CD14-positive monocyte (primary cell): ENCODE data around the gene FHOD3. TPM values are rescaled to one million over a fixed set of nuclear protein-coding genes. Genes with fewer than 3 reads are reported as not detected.

Experiments used
- DNase-seq, 3 donors: peaks; one replicate each; pipeline ENCODE4 v3.0.0-alpha.2; 2011 to 2022
- H2AFZ ChIP-seq: 2 replicates; pipeline ENCODE4 v1.6.0; 2012; ENCODE audit warnings: mild to moderate bottlenecking, low read depth, low read length, inconsistent platforms; ENCODE audit not compliant: insufficient read depth, poor library complexity, severe bottlenecking
- H3K27ac ChIP-seq, 2 donors: 1 replicate in 1 of 2; 2 replicates in 1 of 2; pipeline ENCODE4 v1.5.1; 2012 to 2013; ENCODE audit warnings: low read length in 2 of 2, control low read depth in 1 of 2, inconsistent platforms in 1 of 2, low read depth in 1 of 2, mild to moderate bottlenecking in 1 of 2
- H3K27me3 ChIP-seq, 2 donors: one replicate each; pipeline versions ENCODE4 v1.6.0 to v1.6.1; 2011 to 2013; ENCODE audit warnings: low read length in 2 of 2; ENCODE audit not compliant: control insufficient read depth in 2 of 2, insufficient read depth in 2 of 2
- H3K36me3 ChIP-seq, 2 donors: replicated peaks in 1 of 2; 1 replicate in 1 of 2; 2 replicates in 1 of 2; pipeline versions ENCODE4 v1.5.1 to v1.6.1; 2012 to 2013; ENCODE audit warnings: low read length in 2 of 2, control low read depth in 1 of 2, inconsistent platforms in 1 of 2, mild to moderate bottlenecking in 1 of 2; ENCODE audit not compliant: insufficient read depth in 2 of 2, control insufficient read depth in 1 of 2
- H3K4me1 ChIP-seq, 2 donors: 1 replicate in 1 of 2; 2 replicates in 1 of 2; pipeline versions ENCODE4 v1.5.1 to v1.6.1; 2012 to 2013; ENCODE audit warnings: low read length in 2 of 2, control low read depth in 1 of 2, inconsistent platforms in 1 of 2, mild to moderate bottlenecking in 1 of 2, moderate library complexity in 1 of 2; ENCODE audit not compliant: insufficient read depth in 2 of 2, control insufficient read depth in 1 of 2
- H3K4me2 ChIP-seq: replicated peaks from 2 replicates; pipeline ENCODE3; 2012; ENCODE audit warnings: low read length, moderate library complexity, mild to moderate bottlenecking; ENCODE audit not compliant: poor library complexity, severe bottlenecking; ENCODE audit errors: extremely low read depth
- H3K4me3 ChIP-seq, 3 experiments: fragments of 200-600 bp in 1 of 3; sonication (generic) in 1 of 3; replicated peaks in 1 of 3; 1 replicate in 2 of 3; 2 replicates in 1 of 3; pipeline ENCODE4 v1.5.1; 2011 to 2013; ENCODE audit warnings: low read length in 3 of 3, mild to moderate bottlenecking in 3 of 3, control low read depth in 2 of 3, low read depth in 2 of 3, inconsistent platforms in 1 of 3, moderate library complexity in 1 of 3
- H3K79me2 ChIP-seq: 2 replicates; pipeline ENCODE4 v1.6.0; 2012; ENCODE audit warnings: mild to moderate bottlenecking, control low read depth, inconsistent platforms, low read length, moderate library complexity; ENCODE audit not compliant: insufficient read depth
- H3K9ac ChIP-seq: 2 replicates; pipeline ENCODE4 v1.6.0; 2017; ENCODE audit warnings: low read length, mild to moderate bottlenecking; ENCODE audit not compliant: insufficient read depth, poor library complexity, severe bottlenecking
- H3K9me3 ChIP-seq, 2 donors: replicated peaks in 1 of 2; 1 replicate in 1 of 2; 2 replicates in 1 of 2; pipeline versions ENCODE4 v1.5.1 to v1.6.1; 2012 to 2013; ENCODE audit warnings: low read length in 2 of 2, control low read depth in 1 of 2; ENCODE audit not compliant: control insufficient read depth in 1 of 2, insufficient read depth in 1 of 2
- H4K20me1 ChIP-seq: 2 replicates; pipeline ENCODE4 v1.6.0; 2012; ENCODE audit warnings: mild to moderate bottlenecking, low read length, control low read depth, moderate library complexity; ENCODE audit not compliant: insufficient read depth
- H3K27ac Mint-ChIP-seq, 7 donors: one replicate each; pipeline ENCODE4 v1.8.0; 2020; ENCODE audit warnings: mild to moderate bottlenecking in 7 of 7, mixed read lengths in 7 of 7, moderate library complexity in 6 of 7, inconsistent platforms in 2 of 7
- H3K27me3 Mint-ChIP-seq, 3 donors: one replicate each; pipeline ENCODE4 v1.8.0; 2021 to 2022; ENCODE audit warnings: low read depth in 3 of 3, mild to moderate bottlenecking in 3 of 3, mixed read lengths in 3 of 3, moderate library complexity in 3 of 3, inconsistent platforms in 1 of 3
- H3K36me3 Mint-ChIP-seq, 2 donors: one replicate each; pipeline ENCODE4 v1.8.0; 2020; ENCODE audit warnings: mixed read lengths in 2 of 2, inconsistent platforms in 1 of 2, mild to moderate bottlenecking in 1 of 2
- H3K4me1 Mint-ChIP-seq: one replicate; pipeline ENCODE4 v1.8.0; 2020; ENCODE audit warnings: mild to moderate bottlenecking, mixed read lengths
- H3K4me3 Mint-ChIP-seq, 2 donors: one replicate each; pipeline ENCODE4 v1.8.0; 2020; ENCODE audit warnings: mild to moderate bottlenecking in 2 of 2, mixed read lengths in 2 of 2, moderate library complexity in 1 of 2
- H3K9me3 Mint-ChIP-seq, 7 donors: one replicate each; pipeline ENCODE4 v1.8.0; 2020 to 2022; ENCODE audit warnings: mixed read lengths in 7 of 7, mild to moderate bottlenecking in 6 of 7, moderate library complexity in 6 of 7, inconsistent platforms in 2 of 7
- CTCF ChIP-seq: fragments of 200-600 bp; IDR thresholded peaks from one replicate; pipeline ENCODE4 v1.8.0; 2022; ENCODE audit warnings: antibody characterized with exemption, mild to moderate bottlenecking
- WGBS: methylation state at CpG from one replicate; pipeline ENCODE4 v1.1.5; 2013; ENCODE audit warnings: missing lambda C conversion rate; ENCODE audit not compliant: insufficient coverage; 5-methylcytosine and 5-hydroxymethylcytosine counted together
- intact Hi-C, 2 donors: fragments of 100-400 bp; cut with micrococcal nuclease; formaldehyde crosslinking; loops; one replicate each; pipeline versions ENCODE4 v1.15.0 to v1.15.1; 2023
- polyA plus RNA-seq, 3 donors: library from polyadenylated mRNA; depleted of rRNA in 1 of 3; unstranded in 2 of 3; stranded (reverse) in 1 of 3; fragments of 300-500 nt in 2 of 3; fragments of >200 nt in 1 of 3; fragmentation: Illumina TruSeq in 2 of 3; gene quantifications; 1 replicate in 2 of 3; 2 replicates in 1 of 3; pipeline ENCODE4 v1.2.3, GENCODE V29; 2012 to 2021

The FHOD3 gene
- polyA plus RNA-seq, 3 donors, result not detected

GRCh38 chr18:36650906-36651305 is 353.4 kb downstream of the FHOD3 start:
- Histone ChIP-seq H3K9ac (no peak overlapping the region), H3K79me2 (no peaks in the 10 kb centered on the region), H3K4me1 (no peaks in the 10 kb centered on the region), H3K4me3 (no peak overlapping the region), H3K36me3 (no peaks in the 10 kb centered on the region), H3K4me2 (no peak overlapping the region), H3K27me3 (no peaks in the 10 kb centered on the region), H4K20me1 (no peaks in the 10 kb centered on the region), H2AFZ (no peak overlapping the region), H3K9me3 (no peaks in the 10 kb centered on the region), H3K27ac (no peak overlapping the region)
- Mint-ChIP-seq H3K4me3 (no peak overlapping the region), H3K27ac (no peak overlapping the region), H3K27me3 (peaks cover 4 to 9% (median 5%) of the 10 kb centered on the region in 3 donors), H3K4me1 (no peaks in the 10 kb centered on the region), H3K36me3 (no peaks in the 10 kb centered on the region), H3K9me3 (peaks cover 0 to 8% (median 2%) of the 10 kb centered on the region in 7 donors)
- whole genome bisulfite sequencing, result 49% methylated on average over 5 of the region's 6 CpGs
- no peak for DNase-seq
- intact Hi-C loops, result no loop called here
- no peak for TF ChIP-seq CTCF

GRCh38 chr18:36652503-36652902 is 355.0 kb downstream of the FHOD3 start:
- H3K9ac ChIP-seq, result no peak overlapping the region
- Mint-ChIP-seq H3K36me3 (no peaks in the 10 kb centered on the region), H3K9me3 (peaks cover 0 to 8% (median 3%) of the 10 kb centered on the region in 7 donors), H3K27ac (no peak overlapping the region), H3K27me3 (peaks cover 4 to 11% (median 5%) of the 10 kb centered on the region in 3 donors), H3K4me1 (no peaks in the 10 kb centered on the region), H3K4me3 (no peak overlapping the region)
- intact Hi-C loops, result no loop called here
- H4K20me1 ChIP-seq, result no peaks in the 10 kb centered on the region
- H3K36me3 ChIP-seq, result no peaks in the 10 kb centered on the region
- no peaks in the 10 kb centered on the region for H3K79me2 ChIP-seq
- 97% methylated on average over 6 of the region's 10 CpGs for WGBS
- no peak overlapping the region for H3K4me2 ChIP-seq
- no peaks in the 10 kb centered on the region for H3K4me1 ChIP-seq
- H2AFZ ChIP-seq, result no peak overlapping the region
- DNase-seq, result no peak
- no peak overlapping the region for H3K27ac ChIP-seq
- TF ChIP-seq CTCF, result no peak
- H3K4me3 ChIP-seq, result no peak overlapping the region
- H3K9me3 ChIP-seq, result no peaks in the 10 kb centered on the region
- H3K27me3 ChIP-seq, result no peaks in the 10 kb centered on the region
